GM12878 (cell line): ENCODE measurements around the gene AFAP1. TPM values are rescaled to one million over a fixed set of nuclear protein-coding genes. Genes with fewer than 3 reads are reported as not detected.

Source experiments
- ATAC-seq: fragments of 200-7000 bp; cut with Tn5 transposase; 3 replicates; pipeline ENCODE4 v1.9.1; 2020; ENCODE audit warnings: mild to moderate bottlenecking, moderate library complexity
- BruUV-seq: library from RNA; stranded (reverse); fragments of 400-500 nt; replicated peaks from 2 replicates; lab custom pipeline; 2021; lab: Mats Ljungman, UMichigan
- CTCF ChIA-PET: fragments of 300-600 bp; sonication (Branson Sonifier 250); formaldehyde crosslinking; extraction: SDS; loops from one replicate; lab custom pipeline; 2021; ENCODE audit warnings: inconsistent platforms; lab: Yijun Ruan, JAX
- POLR2A ChIA-PET: fragments of 350-600 bp; formaldehyde crosslinking; extraction: SDS; loops from one replicate; lab custom pipeline; 2021; ENCODE audit warnings: inconsistent platforms; lab: Charles Lee
- RAD21 ChIA-PET: fragments of 300-600 bp; sonication (Branson Sonifier 250); formaldehyde crosslinking; loops from one replicate; lab custom pipeline; 2023; ENCODE audit warnings: antibody characterized with exemption; ENCODE audit not compliant: unreplicated experiment; lab: Charles Lee
- SMC1A ChIA-PET: fragments of 300-600 bp; sonication (Branson Sonifier 250); formaldehyde crosslinking; loops from one replicate; lab custom pipeline; 2023; ENCODE audit not compliant: unreplicated experiment, uncharacterized antibody; lab: Charles Lee
- DNase-seq: peaks from one replicate; pipeline ENCODE4 v3.0.0-alpha.2; 2011; ENCODE audit warnings: low read depth, low spot score
- FAIRE-seq: peaks from 3 replicates; lab custom pipeline; 2011; peaks lifted over from hg19 to GRCh38; lab: Jason Lieb, UNC
- H2AFZ ChIP-seq: 2 replicates; pipeline ENCODE4 v1.6.0; 2011; ENCODE audit warnings: low read depth, low read length, control low read depth; ENCODE audit not compliant: control insufficient read depth
- H3K27ac ChIP-seq: 2 replicates; pipeline ENCODE4 v1.5.1; 2011; ENCODE audit warnings: control low read depth; ENCODE audit not compliant: control insufficient read depth, insufficient read depth
- H3K27me3 ChIP-seq, 2 experiments: replicated peaks in 1 of 2; 2 replicates each; pipeline versions ENCODE4 v1.6.0 to v1.6.1; 2011; ENCODE audit warnings: low read length in 1 of 2; ENCODE audit not compliant: control insufficient read depth in 2 of 2, insufficient read depth in 2 of 2
- H3K36me3 ChIP-seq, 2 experiments: 2 replicates each; pipeline ENCODE4 v1.5.1; 2011; ENCODE audit warnings: low read length in 1 of 2; ENCODE audit not compliant: control insufficient read depth in 2 of 2, insufficient read depth in 2 of 2
- H3K4me1 ChIP-seq: 2 replicates; pipeline ENCODE4 v1.6.1; 2011; ENCODE audit warnings: mild to moderate bottlenecking, low read length, moderate library complexity, mixed read lengths; ENCODE audit not compliant: control insufficient read depth, insufficient read depth
- H3K4me2 ChIP-seq: 2 replicates; pipeline ENCODE4 v1.6.0; 2011; ENCODE audit warnings: control low read depth; ENCODE audit not compliant: control insufficient read depth, insufficient read depth
- H3K4me3 ChIP-seq: fragments of 200-600 bp; sonication (generic); 2 replicates; pipeline ENCODE4 v1.5.1; 2016
- H3K79me2 ChIP-seq: 2 replicates; pipeline ENCODE4 v1.6.0; 2011; ENCODE audit warnings: low read length; ENCODE audit not compliant: control insufficient read depth, insufficient read depth
- H3K9ac ChIP-seq: 2 replicates; pipeline ENCODE4 v1.8.0; 2011; ENCODE audit warnings: low read length, control low read depth, mixed read lengths; ENCODE audit not compliant: control insufficient read depth, insufficient read depth
- H3K9me3 ChIP-seq: replicated peaks from 3 replicates; pipeline ENCODE4 v1.5.1; 2011; ENCODE audit warnings: mild to moderate bottlenecking, low read length; ENCODE audit not compliant: control insufficient read depth, insufficient read depth
- H4K20me1 ChIP-seq: 2 replicates; pipeline ENCODE4 v1.6.0; 2011; ENCODE audit not compliant: control insufficient read depth, insufficient read depth
- GABPA ChIP-seq: IDR thresholded peaks from 2 replicates; pipeline ENCODE4 v1.6.1; 2014; ENCODE audit warnings: antibody characterized with exemption, low read depth, mild to moderate bottlenecking, inconsistent platforms
- MYC ChIP-seq: IDR thresholded peaks from 2 replicates; pipeline ENCODE4 v1.6.1; 2011; ENCODE audit warnings: mild to moderate bottlenecking, low read length, moderate library complexity, inconsistent platforms; ENCODE audit not compliant: insufficient read depth, insufficient replicate concordance, insufficient read length, severe bottlenecking
- ZBED1 ChIP-seq: IDR thresholded peaks from 2 replicates; pipeline ENCODE4 v1.6.1; 2016; ENCODE audit warnings: borderline replicate concordance
- ZNF274 ChIP-seq: IDR thresholded peaks from one replicate; pipeline ENCODE4 v1.8.0; 2011; ENCODE audit not compliant: insufficient read length, insufficient read depth
- ZSCAN29 ChIP-seq: fragments of 450-650 bp; IDR thresholded peaks from 2 replicates; pipeline ENCODE4 v1.6.1; 2017; ENCODE audit warnings: mild to moderate bottlenecking, moderate library complexity
- whole genome bisulfite sequencing: methylation state at CpG from one replicate; pipeline ENCODE4 v1.1.6; 2016; ENCODE audit warnings: low lambda C conversion rate; ENCODE audit not compliant: insufficient replicate concordance, insufficient coverage; ENCODE audit errors: missing lambda C conversion rate; 5-methylcytosine and 5-hydroxymethylcytosine counted together
- in situ Hi-C: fragments of 300-500 bp; cut with MboI; formaldehyde crosslinking; loops from 9 replicates; pipeline ENCODE4 v1.14.3; 2018; ENCODE audit warnings: mixed read lengths
- intact Hi-C: fragments of 100-400 bp; cut with micrococcal nuclease; formaldehyde crosslinking; loops from one replicate; pipeline ENCODE4 v1.14.2; 2022; ENCODE audit not compliant: unreplicated experiment
- polyA plus RNA-seq, 11 experiments: library from polyadenylated mRNA; depleted of rRNA in 4 of 11; unstranded in 6 of 11; stranded (reverse) in 5 of 11; fragments of >200 nt; fragmentation: Nextera tagmentation in 4 of 11; fragmentation: Illumina TruSeq in 1 of 11; extraction: Ambion mirVana in 4 of 11; extraction: Trizol in 1 of 11; gene quantifications; 1 replicate in 1 of 11; 2 replicates in 10 of 11; pipeline versions ENCODE4 v1.2.1 to v1.2.3, GENCODE V29; 2011 to 2016; ENCODE audit warnings: inconsistent platforms in 2 of 11, missing spikeins in 2 of 11, low read depth in 1 of 11
- total RNA-seq, 4 experiments: library from RNA; depleted of rRNA in 3 of 4; stranded (reverse); fragments of >200 nt in 3 of 4; fragmentation: Illumina TruSeq in 1 of 4; extraction: Trizol in 1 of 4; gene quantifications; 2 replicates each; pipeline versions ENCODE4 v1.2.1 to v1.2.3, GENCODE V29; 2013 to 2021
- TF ChIP-seq, protein P1 (sequence below): fragments of 450-650 bp; IDR thresholded peaks from 2 replicates; pipeline ENCODE4 v1.6.1; 2016; ENCODE audit warnings: mild to moderate bottlenecking
- TF ChIP-seq, protein P2 (sequence below): fragments of 450-650 bp; conservative IDR thresholded peaks from 2 replicates; pipeline ENCODE4 v1.6.1; 2017; ENCODE audit warnings: mild to moderate bottlenecking, moderate library complexity
- TF ChIP-seq, protein P3 (sequence below): fragments of 450-650 bp; IDR thresholded peaks from 2 replicates; pipeline ENCODE4 v1.6.1; 2017; ENCODE audit warnings: mild to moderate bottlenecking, moderate library complexity

The AFAP1 gene
- total and polyA plus RNA-seq, 10 of the 15 experiments (the other 5 are each of a cell fraction or from before 2014, with no cell fraction given): 0.02 to 0.23 (median 0.09) TPM; not detected in 1

DNA sequence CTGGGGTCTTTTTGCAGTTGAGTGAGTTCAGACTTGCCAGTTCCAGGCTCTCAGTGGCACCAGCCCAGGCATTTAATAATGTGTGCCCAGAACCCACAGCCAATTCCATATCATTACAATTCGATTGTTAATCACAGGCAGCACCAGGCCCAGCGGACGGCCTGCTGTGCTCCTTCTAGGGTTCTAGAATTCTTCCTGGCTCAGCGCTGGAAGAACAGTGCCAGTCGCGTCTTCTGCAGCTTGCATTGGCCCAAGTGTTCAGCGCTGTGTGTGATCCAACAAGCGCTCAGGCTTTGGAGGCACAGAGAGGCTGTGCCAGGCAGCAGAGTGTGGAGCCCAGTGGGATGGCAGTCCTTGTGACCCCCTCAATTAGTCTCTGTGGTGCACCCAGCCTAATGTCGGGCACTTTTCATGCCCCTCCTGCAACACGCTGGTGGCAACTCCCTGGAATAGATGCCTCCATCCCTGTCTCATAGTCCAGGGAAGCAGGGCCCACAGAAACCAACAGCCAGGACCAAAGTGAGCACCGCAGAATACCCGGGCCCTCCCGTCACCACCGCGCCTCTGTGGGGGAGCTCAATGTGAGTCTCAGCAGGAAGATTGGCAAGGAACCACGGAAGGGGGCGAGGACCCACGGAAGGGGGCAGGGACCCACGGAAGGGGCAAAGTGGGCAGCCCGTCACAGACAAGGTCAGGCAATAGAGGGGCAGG lies 193.2 kb downstream of the AFAP1 start:
- H2AFZ ChIP-seq: no peak overlapping the region
- no TSS peak for BruUV-seq
- FAIRE-seq: no peak
- TF ChIP-seq, protein P1, sequence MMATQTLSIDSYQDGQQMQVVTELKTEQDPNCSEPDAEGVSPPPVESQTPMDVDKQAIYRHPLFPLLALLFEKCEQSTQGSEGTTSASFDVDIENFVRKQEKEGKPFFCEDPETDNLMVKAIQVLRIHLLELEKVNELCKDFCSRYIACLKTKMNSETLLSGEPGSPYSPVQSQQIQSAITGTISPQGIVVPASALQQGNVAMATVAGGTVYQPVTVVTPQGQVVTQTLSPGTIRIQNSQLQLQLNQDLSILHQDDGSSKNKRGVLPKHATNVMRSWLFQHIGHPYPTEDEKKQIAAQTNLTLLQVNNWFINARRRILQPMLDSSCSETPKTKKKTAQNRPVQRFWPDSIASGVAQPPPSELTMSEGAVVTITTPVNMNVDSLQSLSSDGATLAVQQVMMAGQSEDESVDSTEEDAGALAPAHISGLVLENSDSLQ: no peak
- no peak for TF ChIP-seq ZSCAN29
- no peak for TF ChIP-seq ZBED1
- TF ChIP-seq, protein P2, sequence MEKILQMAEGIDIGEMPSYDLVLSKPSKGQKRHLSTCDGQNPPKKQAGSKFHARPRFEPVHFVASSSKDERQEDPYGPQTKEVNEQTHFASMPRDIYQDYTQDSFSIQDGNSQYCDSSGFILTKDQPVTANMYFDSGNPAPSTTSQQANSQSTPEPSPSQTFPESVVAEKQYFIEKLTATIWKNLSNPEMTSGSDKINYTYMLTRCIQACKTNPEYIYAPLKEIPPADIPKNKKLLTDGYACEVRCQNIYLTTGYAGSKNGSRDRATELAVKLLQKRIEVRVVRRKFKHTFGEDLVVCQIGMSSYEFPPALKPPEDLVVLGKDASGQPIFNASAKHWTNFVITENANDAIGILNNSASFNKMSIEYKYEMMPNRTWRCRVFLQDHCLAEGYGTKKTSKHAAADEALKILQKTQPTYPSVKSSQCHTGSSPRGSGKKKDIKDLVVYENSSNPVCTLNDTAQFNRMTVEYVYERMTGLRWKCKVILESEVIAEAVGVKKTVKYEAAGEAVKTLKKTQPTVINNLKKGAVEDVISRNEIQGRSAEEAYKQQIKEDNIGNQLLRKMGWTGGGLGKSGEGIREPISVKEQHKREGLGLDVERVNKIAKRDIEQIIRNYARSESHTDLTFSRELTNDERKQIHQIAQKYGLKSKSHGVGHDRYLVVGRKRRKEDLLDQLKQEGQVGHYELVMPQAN: no peak
- TF ChIP-seq MYC: no peak
- TF ChIP-seq, protein P3, sequence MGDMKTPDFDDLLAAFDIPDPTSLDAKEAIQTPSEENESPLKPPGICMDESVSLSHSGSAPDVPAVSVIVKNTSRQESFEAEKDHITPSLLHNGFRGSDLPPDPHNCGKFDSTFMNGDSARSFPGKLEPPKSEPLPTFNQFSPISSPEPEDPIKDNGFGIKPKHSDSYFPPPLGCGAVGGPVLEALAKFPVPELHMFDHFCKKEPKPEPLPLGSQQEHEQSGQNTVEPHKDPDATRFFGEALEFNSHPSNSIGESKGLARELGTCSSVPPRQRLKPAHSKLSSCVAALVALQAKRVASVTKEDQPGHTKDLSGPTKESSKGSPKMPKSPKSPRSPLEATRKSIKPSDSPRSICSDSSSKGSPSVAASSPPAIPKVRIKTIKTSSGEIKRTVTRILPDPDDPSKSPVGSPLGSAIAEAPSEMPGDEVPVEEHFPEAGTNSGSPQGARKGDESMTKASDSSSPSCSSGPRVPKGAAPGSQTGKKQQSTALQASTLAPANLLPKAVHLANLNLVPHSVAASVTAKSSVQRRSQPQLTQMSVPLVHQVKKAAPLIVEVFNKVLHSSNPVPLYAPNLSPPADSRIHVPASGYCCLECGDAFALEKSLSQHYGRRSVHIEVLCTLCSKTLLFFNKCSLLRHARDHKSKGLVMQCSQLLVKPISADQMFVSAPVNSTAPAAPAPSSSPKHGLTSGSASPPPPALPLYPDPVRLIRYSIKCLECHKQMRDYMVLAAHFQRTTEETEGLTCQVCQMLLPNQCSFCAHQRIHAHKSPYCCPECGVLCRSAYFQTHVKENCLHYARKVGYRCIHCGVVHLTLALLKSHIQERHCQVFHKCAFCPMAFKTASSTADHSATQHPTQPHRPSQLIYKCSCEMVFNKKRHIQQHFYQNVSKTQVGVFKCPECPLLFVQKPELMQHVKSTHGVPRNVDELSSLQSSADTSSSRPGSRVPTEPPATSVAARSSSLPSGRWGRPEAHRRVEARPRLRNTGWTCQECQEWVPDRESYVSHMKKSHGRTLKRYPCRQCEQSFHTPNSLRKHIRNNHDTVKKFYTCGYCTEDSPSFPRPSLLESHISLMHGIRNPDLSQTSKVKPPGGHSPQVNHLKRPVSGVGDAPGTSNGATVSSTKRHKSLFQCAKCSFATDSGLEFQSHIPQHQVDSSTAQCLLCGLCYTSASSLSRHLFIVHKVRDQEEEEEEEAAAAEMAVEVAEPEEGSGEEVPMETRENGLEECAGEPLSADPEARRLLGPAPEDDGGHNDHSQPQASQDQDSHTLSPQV: no peak
- no peak for TF ChIP-seq GABPA
- no peak for TF ChIP-seq ZNF274
- TF ChIP-seq, all 136 proteins: peak for 0
- SMC1A ChIA-PET: no interaction called here
- Histone ChIP-seq H3K9ac (no peak overlapping the region), H3K27me3 (no peaks in the 10 kb centered on the region; a peak in 1 of 4 replicates), H3K4me3 (no peak overlapping the region), H3K27ac (no peak overlapping the region), H3K9me3 (no peaks in the 10 kb centered on the region), H3K79me2 (no peaks in the 10 kb centered on the region), H3K36me3 (no peaks in the 10 kb centered on the region), H3K4me2 (no peak overlapping the region), H4K20me1 (no peaks in the 10 kb centered on the region), H3K4me1 (peaks cover 13% of the 10 kb centered on the region)
- intact Hi-C loops (no loop called here), in situ Hi-C loops (no loop called here)
- DNase-seq (no peak), ATAC-seq (no peak)
- CTCF ChIA-PET: no interaction called here
- POLR2A ChIA-PET: no interaction called here
- 37% methylated on average over 20 of the region's 20 CpGs for WGBS
- RAD21 ChIA-PET: no interaction called here
